Caki2 (cell line): ENCODE data around the gene SOAT2. TPM values are rescaled to one million over a fixed set of nuclear protein-coding genes. Genes with fewer than 3 reads are reported as not detected.
A peak's percentile ranks its signal among the peaks of the same experiment; 100 is the strongest.

ENCODE experiments used
- DNase-seq: peaks from one replicate; pipeline ENCODE4 v3.0.0-alpha.2; 2015; ENCODE audit warnings: low read depth
- in situ Hi-C: cut with HindIII; loops from 2 replicates; pipeline ENCODE4 v1.10.0; 2016; ENCODE audit warnings: low sequenced_read_pairs, low pct_unique_long_range_greater_than_20kb, mixed read lengths
- total RNA-seq: library from RNA; depleted of rRNA; stranded (reverse); fragments of >200 nt; shearing (Covaris generic); gene quantifications from 2 replicates; pipeline ENCODE4 v1.2.3, GENCODE V29; 2014; ENCODE audit warnings: low replicate concordance; rRNA removed

SOAT2 gene
- not detected in 2 replicates for total RNA-seq

GRCh38 chr12:53102883-53103807 lies at the start of gene SOAT2:
Gene SOAT2 (plus strand): TSS chr12:53103486. CDS start chr12:53103578, 92 bp downstream.
- in situ Hi-C loops = no loop called here
- no peak for DNase-seq

- DNase-seq = peak; percentile 95
- in situ Hi-C loops = no loop called here
These were observed 49.0 kb upstream of the SOAT2 start for GRCh38 chr12:53054112-53054878.

GRCh38 chr12:53055471-53056266 lies 47.6 kb upstream of the SOAT2 start:
- in situ Hi-C loops = no loop called here
- DNase-seq = no peak

- no peak for DNase-seq
- in situ Hi-C loops = no loop called here
These were observed 47.0 kb upstream of the SOAT2 start for GRCh38 chr12:53056296-53056695.

GRCh38 chr12:53056901-53057300 lies 46.4 kb upstream of the SOAT2 start:
- in situ Hi-C loops = no loop called here

GRCh38 chr12:53057816-53058500 lies 45.3 kb upstream of the SOAT2 start:
- in situ Hi-C loops = no loop called here
- DNase-seq = no peak

More at GRCh38 chr12:53056901-53057300, 46.4 kb upstream of the SOAT2 start:
- no peak for DNase-seq

- DNase-seq = no peak
- in situ Hi-C loops = no loop called here
These were observed 44.4 kb upstream of the SOAT2 start for GRCh38 chr12:53058674-53059433.

- in situ Hi-C loops = no loop called here
- no peak for DNase-seq
These were observed 43.7 kb upstream of the SOAT2 start for GRCh38 chr12:53059434-53060063.

GRCh38 chr12:53060064-53060720 lies 43.1 kb upstream of the SOAT2 start:
- DNase-seq = no peak
- in situ Hi-C loops = no loop called here

GRCh38 chr12:53060721-53061276 lies 42.5 kb upstream of the SOAT2 start:
- in situ Hi-C loops = no loop called here

GRCh38 chr12:53061404-53062010 lies 41.8 kb upstream of the SOAT2 start:
- DNase-seq = peak; percentile 54
- in situ Hi-C loops = no loop called here

More at GRCh38 chr12:53060721-53061276, 42.5 kb upstream of the SOAT2 start:
- no peak for DNase-seq

GRCh38 chr12:53062011-53062961 lies 41.0 kb upstream of the SOAT2 start:
- DNase-seq = no peak
- in situ Hi-C loops = no loop called here

- in situ Hi-C loops = no loop called here
These were observed 40.1 kb upstream of the SOAT2 start for GRCh38 chr12:53062977-53063707.

More at GRCh38 chr12:53062977-53063707, 40.1 kb upstream of the SOAT2 start:
- DNase-seq = no peak
